GM13977 (cell line): Measurements from ENCODE around the gene PHF23.
A peak's percentile ranks its signal among the peaks of the same experiment; 100 is the strongest.

ENCODE experiments used
- DNase-seq: peaks from one replicate; pipeline ENCODE4 v3.0.0; 2012; ENCODE audit warnings: low spot score
- in situ Hi-C: fragments of 300-500 bp; cut with MboI; formaldehyde crosslinking; loops from one replicate; pipeline ENCODE4 v1.12.0; 2022; ENCODE audit warnings: low sequenced_read_pairs, low pct_unique_long_range_greater_than_20kb, mixed read lengths, inconsistent platforms; ENCODE audit not compliant: unreplicated experiment
- TF ChIP-seq, protein P1 (sequence below): IDR thresholded peaks from 2 replicates; pipeline ENCODE4 v1.5.1; 2012; ENCODE audit warnings: mild to moderate bottlenecking, control low read depth; ENCODE audit not compliant: insufficient read depth; ENCODE audit errors: extremely low read depth, missing control alignments

Gene PHF23

DNA sequence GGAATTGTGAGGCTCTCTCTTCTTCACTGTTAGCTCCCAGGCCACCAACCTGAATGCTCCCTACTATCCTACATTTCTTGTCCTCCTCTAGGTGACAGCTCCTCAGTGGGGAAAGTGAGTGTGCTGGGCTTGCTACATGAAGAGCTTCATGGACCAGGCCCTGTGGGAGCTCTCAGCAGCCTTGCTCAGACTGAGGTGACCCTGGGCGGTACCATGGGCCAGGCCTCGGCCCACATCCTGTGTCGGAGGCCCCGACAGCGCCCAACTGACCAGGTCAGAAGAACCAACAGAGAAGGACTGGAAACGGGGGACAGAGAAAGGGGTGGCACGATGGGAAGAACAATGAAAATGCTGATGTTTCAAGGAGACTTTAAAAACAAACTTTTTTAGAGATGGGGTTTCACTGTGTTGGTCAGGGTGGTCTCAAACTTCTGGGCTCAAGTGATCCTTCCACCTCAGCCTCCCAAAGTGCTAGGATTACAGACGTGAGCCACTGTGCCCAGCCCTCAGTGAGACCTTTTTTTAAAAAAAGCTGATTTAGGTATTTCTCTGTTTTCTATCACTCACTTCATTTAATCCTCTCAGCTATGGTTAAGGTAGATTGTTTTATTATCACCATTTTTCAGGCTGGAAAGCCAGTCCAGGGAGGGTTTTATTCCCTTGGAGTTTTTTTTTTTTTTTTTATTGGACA lies 17.7 kb upstream of the PHF23 start:
- no peak for DNase-seq
- TF ChIP-seq, protein P1, sequence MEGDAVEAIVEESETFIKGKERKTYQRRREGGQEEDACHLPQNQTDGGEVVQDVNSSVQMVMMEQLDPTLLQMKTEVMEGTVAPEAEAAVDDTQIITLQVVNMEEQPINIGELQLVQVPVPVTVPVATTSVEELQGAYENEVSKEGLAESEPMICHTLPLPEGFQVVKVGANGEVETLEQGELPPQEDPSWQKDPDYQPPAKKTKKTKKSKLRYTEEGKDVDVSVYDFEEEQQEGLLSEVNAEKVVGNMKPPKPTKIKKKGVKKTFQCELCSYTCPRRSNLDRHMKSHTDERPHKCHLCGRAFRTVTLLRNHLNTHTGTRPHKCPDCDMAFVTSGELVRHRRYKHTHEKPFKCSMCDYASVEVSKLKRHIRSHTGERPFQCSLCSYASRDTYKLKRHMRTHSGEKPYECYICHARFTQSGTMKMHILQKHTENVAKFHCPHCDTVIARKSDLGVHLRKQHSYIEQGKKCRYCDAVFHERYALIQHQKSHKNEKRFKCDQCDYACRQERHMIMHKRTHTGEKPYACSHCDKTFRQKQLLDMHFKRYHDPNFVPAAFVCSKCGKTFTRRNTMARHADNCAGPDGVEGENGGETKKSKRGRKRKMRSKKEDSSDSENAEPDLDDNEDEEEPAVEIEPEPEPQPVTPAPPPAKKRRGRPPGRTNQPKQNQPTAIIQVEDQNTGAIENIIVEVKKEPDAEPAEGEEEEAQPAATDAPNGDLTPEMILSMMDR, result no peak
- in situ Hi-C loops, result no loop called here

DNA sequence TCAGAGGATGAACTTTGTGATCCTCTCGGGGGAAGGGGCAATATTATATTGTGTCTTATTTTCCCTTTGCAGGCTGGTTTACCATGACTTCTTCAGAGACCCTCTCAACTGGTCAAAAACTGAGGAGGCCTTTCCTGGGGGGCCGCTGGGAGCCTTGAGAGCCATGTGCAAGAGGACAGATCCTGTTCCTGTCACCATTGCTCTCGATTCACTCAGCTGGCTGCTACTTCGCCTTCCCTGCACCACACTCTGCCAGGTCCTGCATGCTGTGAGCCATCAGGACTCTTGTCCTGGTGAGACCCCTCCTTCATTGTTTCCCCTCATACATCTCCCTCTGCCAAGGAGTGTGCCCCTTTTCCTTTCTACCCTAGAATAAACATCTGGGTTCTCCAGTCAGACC lies 15.3 kb upstream of the PHF23 start:
- TF ChIP-seq, protein P1, result no peak
- in situ Hi-C loops, result no loop called here

DNA sequence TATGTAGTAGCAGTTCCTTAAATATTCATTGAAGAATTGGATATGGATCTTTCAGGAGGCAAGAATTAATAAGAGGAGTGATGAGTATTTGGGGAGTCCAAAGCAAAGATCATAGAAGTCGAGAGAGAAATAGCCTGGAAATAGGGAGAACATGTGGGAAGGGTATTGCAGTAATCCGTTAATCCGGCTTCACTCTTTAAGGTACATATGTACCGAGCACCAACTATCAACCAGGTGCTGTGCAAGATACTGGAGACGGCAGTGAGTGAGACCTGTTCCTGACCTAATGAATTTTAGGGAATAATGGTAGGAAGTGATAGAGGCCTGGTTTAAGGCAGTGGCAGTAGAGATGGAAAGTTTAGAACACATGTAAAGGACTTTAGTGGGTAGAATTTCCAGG lies 13.8 kb upstream of the PHF23 start:
- in situ Hi-C loops, result no loop called here
- DNase-seq, result no peak
- TF ChIP-seq, protein P1, result no peak

More for the DNA sequence above, 15.3 kb upstream of the PHF23 start:
- no peak for DNase-seq

DNA sequence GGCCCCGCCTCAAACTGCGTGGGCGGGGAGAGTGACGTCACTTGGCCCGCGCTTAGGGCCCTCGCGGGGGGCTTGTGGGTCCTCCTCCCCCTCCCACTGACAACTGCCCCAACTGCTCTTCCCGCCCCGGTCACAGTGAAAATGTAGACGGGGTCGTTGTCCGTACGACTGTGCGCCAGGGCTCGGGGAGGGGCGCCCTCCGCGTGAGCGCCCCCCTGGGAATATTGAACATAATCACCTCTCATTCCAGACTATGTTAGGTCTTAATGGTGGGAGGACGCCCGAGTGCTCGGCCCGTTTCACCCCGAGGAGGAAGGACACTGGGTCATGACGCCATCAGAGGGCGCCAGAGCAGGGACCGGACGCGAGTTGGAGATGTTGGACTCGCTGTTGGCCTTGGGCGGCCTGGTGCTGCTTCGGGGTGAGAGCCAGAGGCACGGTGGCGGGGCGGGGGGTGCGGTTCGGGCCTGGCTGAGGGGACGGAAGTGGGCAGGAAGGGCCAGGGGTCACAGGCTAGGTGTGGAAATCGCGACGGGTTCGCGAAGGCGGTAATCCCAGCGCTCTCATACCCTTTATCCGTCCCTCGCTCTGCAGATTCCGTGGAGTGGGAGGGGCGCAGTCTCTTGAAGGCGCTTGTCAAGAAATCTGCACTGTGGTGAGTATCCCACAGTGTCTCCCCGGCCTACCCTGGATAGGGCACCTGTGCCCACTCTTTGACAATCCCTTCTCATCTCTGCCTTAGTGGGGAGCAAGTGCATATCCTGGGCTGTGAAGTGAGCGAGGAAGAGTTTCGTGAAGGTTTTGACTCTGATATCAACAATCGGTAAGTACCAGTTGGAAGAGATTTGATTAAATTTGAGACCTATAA lies 13.2 kb upstream of the PHF23 start, which contains the start of gene ELP5:
TSS of gene ELP5 (plus strand) at position 40 of the 868 bp plus-strand sequence. CDS start at position 376, 336 bp downstream.
- in situ Hi-C loops, result no loop called here
- DNase-seq, result peak; percentile 91
- TF ChIP-seq, protein P1, result peak; percentile 44

DNA sequence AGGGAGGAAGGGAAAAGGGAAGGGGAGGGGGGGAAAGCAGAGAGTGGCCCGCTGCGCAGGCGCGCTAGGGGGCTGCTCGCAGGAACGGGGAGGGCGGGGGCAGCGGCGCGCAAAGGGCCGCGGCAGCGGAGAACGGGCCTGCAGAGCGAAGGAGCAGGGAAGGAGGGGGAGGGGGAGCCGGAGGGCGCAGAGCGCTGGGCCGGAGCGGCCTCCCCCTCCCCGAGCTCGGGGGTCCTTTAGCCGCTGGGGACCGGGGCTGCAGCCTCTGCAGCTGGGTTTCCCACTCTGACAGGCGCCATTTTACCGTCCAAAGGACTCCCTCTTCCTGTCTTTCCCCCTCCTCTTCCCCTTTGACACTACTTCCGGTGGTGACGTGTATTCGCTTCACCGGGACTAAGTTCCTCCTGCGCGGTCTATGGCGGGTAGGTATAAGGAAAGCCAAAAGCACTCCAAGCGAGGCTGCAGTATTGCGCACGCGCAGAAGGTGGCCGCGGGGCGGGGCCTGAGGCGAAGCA lies 12.5 kb upstream of the PHF23 start, which contains the start of gene CTDNEP1:
TSS of gene CTDNEP1 (minus strand) at position 74 of the 515 bp plus-strand sequence. CDS start 438 bp downstream, outside the sequence.
- in situ Hi-C loops, result no loop called here
- TF ChIP-seq, protein P1, result no peak
- DNase-seq, result peak; percentile 99
